SU-DHL-6 (cell line): ENCODE measurements around the gene TTYH3.

Experiments
- H2AFZ ChIP-seq: fragments of 200-600 bp; sonication (generic); 2 replicates; pipeline ENCODE4 v1.6.1; 2014; ENCODE audit warnings: low read depth, mild to moderate bottlenecking, moderate library complexity, mixed read lengths, antibody characterized with exemption, low read length; ENCODE audit not compliant: severe bottlenecking
- H3F3A ChIP-seq: fragments of 200-600 bp; shearing (Covaris generic); 2 replicates; pipeline ENCODE4 v1.6.0; 2016; ENCODE audit warnings: antibody characterized with exemption, mild to moderate bottlenecking; ENCODE audit not compliant: insufficient read depth
- H3K27ac ChIP-seq: fragments of 200-600 bp; sonication (generic); 2 replicates; pipeline ENCODE4 v1.5.1; 2016; ENCODE audit warnings: low read depth, mild to moderate bottlenecking, low read length, moderate library complexity, mixed read lengths
- H3K27me3 ChIP-seq: fragments of 200-600 bp; sonication (generic), shearing (Covaris generic); 2 replicates; pipeline ENCODE4 v1.6.0; 2014; ENCODE audit warnings: mild to moderate bottlenecking, low read length
- H3K36me3 ChIP-seq: fragments of 200-600 bp; sonication (generic); 2 replicates; pipeline ENCODE4 v1.6.1; 2014; ENCODE audit warnings: mild to moderate bottlenecking, low read length, mixed read lengths
- H3K4me2 ChIP-seq: fragments of 300-600, 200-600 bp; shearing (Covaris generic), sonication (generic); 2 replicates; pipeline ENCODE4 v1.6.0; 2014; ENCODE audit warnings: low read length, low read depth, mild to moderate bottlenecking; ENCODE audit not compliant: poor library complexity, severe bottlenecking
- H3K4me3 ChIP-seq: fragments of 200-600 bp; sonication (generic); 2 replicates; pipeline ENCODE4 v1.5.1; 2014; ENCODE audit warnings: antibody characterized with exemption, low read length, mild to moderate bottlenecking, mixed read lengths; ENCODE audit not compliant: insufficient read depth, poor library complexity, severe bottlenecking
- H3K79me2 ChIP-seq: fragments of 200-600 bp; sonication (generic); 2 replicates; pipeline ENCODE4 v1.6.1; 2014; ENCODE audit warnings: mild to moderate bottlenecking, low read length, moderate library complexity; ENCODE audit not compliant: insufficient read depth
- H3K9ac ChIP-seq: fragments of 200-600 bp; sonication (generic); 2 replicates; pipeline ENCODE4 v1.7.0; 2014; ENCODE audit warnings: mild to moderate bottlenecking, low read length
- H3K9me2 ChIP-seq: fragments of 200-600 bp; sonication (generic); replicated peaks from 2 replicates; pipeline ENCODE4 v1.6.1; 2014; ENCODE audit warnings: low read length; ENCODE audit not compliant: insufficient read depth
- H3K9me3 ChIP-seq: fragments of 200-600 bp; sonication (generic); 2 replicates; pipeline ENCODE4 v1.6.1; 2014; ENCODE audit warnings: low read length, mixed read lengths; ENCODE audit not compliant: insufficient read depth
- H4K20me1 ChIP-seq: fragments of 200-600 bp; sonication (generic); 2 replicates; pipeline ENCODE4 v1.6.1; 2014; ENCODE audit warnings: low read depth, mild to moderate bottlenecking, antibody characterized with exemption, low read length, moderate library complexity, mixed read lengths
- EZH2phosphoT487 ChIP-seq: fragments of 200-600 bp; sonication (generic), shearing (Covaris generic); conservative IDR thresholded peaks from 2 replicates; pipeline ENCODE4 v1.6.1; 2018; ENCODE audit warnings: mild to moderate bottlenecking, antibody characterized with exemption, low read length, moderate library complexity, mixed read lengths
- TF ChIP-seq, protein P1 (sequence below): fragments of 200-600 bp; sonication (generic); IDR thresholded peaks from one replicate; pipeline ENCODE4 v1.5.1; 2017; ENCODE audit warnings: antibody characterized with exemption, mild to moderate bottlenecking, low read length, moderate library complexity; ENCODE audit not compliant: insufficient read depth, poor library complexity, severe bottlenecking

The TTYH3 gene

DNA sequence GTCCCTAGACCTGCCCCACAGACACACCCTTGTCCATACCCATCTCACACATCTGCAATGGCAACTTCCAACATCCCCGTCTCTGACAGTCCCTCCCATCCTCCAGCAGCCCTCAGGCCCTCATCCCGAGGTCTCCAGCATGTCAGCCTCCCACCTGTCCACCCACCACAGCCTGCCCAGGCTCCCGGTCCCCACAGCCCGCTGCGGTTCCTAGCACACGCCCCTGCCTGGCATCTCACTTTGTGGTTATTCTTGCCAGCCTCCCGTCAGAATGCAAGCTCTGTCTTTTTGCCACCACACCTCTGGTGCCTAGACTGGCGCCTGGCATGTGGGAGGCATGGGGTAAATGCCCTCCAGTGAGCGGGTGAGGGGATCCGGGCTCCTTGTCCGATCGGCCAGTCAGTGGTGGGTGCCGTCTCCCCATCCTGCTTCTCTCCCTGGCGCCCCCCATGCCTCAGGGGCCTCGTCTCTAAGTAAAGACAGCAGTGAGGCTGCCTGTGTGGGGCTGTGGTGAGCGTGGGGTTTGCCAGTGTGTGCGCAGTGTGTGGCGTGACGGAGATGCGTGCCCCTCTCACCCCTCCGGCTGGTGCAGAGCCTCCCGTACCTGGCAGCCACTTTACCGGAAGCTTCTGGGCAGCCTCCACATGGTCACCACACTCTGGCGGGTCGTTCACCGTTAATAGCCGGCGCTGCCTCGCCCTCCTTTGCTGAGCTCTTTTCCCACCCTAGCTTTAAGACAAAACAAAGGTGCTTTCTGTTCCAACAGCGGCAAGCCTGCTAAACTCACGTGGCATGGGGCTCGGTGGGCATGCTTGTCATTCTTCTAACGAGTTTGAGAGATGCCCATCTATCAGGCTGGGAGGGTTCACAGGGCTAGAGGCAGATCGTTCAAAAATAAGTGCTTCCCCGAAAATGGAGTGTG lies 28.5 kb upstream of the TTYH3 start:
- Histone ChIP-seq H2AFZ (no peak overlapping the region), H3K36me3 (no peaks in the 10 kb centered on the region), H3K9me2 (no peaks in the 10 kb centered on the region), H3K4me2 (no peak overlapping the region), H3F3A (no peaks in the 10 kb centered on the region), H3K9ac (no peak overlapping the region), H4K20me1 (no peaks in the 10 kb centered on the region), H3K79me2 (no peaks in the 10 kb centered on the region), H3K27me3 (no peaks in the 10 kb centered on the region), H3K27ac (no peak overlapping the region), H3K9me3 (no peaks in the 10 kb centered on the region), H3K4me3 (no peak overlapping the region)
- TF ChIP-seq, protein P1, sequence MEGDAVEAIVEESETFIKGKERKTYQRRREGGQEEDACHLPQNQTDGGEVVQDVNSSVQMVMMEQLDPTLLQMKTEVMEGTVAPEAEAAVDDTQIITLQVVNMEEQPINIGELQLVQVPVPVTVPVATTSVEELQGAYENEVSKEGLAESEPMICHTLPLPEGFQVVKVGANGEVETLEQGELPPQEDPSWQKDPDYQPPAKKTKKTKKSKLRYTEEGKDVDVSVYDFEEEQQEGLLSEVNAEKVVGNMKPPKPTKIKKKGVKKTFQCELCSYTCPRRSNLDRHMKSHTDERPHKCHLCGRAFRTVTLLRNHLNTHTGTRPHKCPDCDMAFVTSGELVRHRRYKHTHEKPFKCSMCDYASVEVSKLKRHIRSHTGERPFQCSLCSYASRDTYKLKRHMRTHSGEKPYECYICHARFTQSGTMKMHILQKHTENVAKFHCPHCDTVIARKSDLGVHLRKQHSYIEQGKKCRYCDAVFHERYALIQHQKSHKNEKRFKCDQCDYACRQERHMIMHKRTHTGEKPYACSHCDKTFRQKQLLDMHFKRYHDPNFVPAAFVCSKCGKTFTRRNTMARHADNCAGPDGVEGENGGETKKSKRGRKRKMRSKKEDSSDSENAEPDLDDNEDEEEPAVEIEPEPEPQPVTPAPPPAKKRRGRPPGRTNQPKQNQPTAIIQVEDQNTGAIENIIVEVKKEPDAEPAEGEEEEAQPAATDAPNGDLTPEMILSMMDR: no peak
- no peak for TF ChIP-seq EZH2phosphoT487

DNA sequence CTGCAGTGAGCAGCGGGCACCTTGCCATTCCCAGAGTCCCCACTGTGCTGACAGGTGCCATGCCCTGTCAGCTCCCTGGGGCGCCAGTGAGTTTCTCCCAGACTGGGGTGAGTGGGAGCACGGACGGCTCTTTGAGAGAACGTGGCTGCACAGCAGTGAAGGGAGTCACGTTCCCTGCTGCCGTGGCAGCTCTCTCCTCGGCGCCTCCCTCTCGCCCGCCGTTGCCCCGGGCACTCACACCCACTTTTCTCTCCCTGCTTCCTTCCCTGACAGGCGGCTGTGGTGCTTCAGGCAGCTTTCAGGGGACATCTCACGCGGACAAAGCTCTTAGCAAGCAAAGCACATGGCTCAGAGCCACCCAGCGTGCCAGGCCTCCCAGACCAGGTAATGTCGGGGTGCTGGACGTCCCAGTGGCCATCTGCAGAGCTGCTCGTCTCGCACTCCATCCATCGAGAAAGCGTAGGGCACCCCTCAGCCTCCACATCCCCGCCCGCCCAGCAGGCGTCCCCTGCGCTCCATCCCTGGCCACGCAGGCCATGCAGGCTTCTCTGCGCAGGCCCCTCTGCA lies 27.1 kb upstream of the TTYH3 start:
- Histone ChIP-seq H2AFZ (no peak overlapping the region), H3K36me3 (no peaks in the 10 kb centered on the region), H3F3A (no peaks in the 10 kb centered on the region), H4K20me1 (no peaks in the 10 kb centered on the region), H3K9me2 (no peaks in the 10 kb centered on the region), H3K27me3 (no peaks in the 10 kb centered on the region), H3K79me2 (no peaks in the 10 kb centered on the region), H3K4me3 (no peak overlapping the region), H3K27ac (no peak overlapping the region), H3K4me2 (no peak overlapping the region), H3K9ac (no peak overlapping the region), H3K9me3 (no peaks in the 10 kb centered on the region)
- no peak for TF ChIP-seq EZH2phosphoT487
- TF ChIP-seq, protein P1: no peak

DNA sequence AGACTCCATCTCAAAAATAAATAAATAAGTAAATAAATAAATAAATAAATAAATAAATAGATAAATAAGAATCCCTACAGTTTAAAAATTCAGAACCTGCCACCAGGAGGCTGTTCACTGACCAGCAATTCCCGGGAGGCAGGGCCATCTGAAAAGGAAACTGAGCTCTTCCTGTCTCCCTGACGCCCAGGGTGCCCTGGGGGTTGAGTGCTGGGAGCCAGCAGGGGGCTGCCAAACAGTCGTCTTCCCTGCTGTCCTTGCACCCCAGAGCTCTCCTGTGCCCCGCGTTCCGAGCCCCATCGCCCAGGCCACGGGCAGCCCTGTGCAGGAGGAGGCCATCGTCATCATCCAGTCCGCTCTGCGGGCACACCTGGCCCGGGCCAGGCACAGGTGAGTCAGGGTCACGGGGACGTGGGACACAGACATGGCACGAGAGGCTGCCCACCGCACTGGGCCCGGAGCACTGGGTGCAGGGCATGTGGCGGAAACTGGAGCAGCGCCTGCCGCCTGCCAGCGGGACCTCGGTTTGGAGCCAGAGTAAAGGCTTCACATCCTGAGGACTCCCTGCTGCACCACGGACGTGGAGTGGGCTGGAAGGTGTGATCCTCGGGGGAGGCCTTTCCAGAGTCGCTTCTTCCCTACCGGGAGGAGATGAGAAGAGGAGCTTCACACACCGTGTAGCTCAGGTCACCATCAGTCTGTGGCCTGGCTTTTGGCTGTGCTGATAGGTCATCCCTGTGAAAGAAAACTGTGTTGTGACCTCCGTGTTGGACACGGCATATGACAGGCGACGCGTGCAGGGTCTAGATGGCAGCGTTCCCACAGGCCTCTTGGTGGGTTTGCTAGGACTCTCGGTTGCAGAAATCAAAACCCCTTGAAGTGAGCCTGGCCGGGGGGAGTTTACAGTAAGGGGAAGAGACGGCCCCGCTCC lies 25.9 kb upstream of the TTYH3 start:
- Histone ChIP-seq H2AFZ (no peak overlapping the region), H3K4me3 (no peak overlapping the region)

More for the DNA sequence above, 25.9 kb upstream of the TTYH3 start:
- Histone ChIP-seq H3K27me3 (no peaks in the 10 kb centered on the region), H4K20me1 (no peaks in the 10 kb centered on the region), H3K9ac (no peak overlapping the region), H3K27ac (no peak overlapping the region), H3K9me2 (no peaks in the 10 kb centered on the region), H3K9me3 (no peaks in the 10 kb centered on the region), H3K36me3 (no peaks in the 10 kb centered on the region), H3K4me2 (no peak overlapping the region), H3F3A (no peaks in the 10 kb centered on the region), H3K79me2 (no peaks in the 10 kb centered on the region)
- TF ChIP-seq, protein P1: no peak
- TF ChIP-seq EZH2phosphoT487: no peak
